Renal pelvis (tissue), 4 donors: ENCODE results near the gene ARRB2. TPM values are rescaled to one million over a fixed set of nuclear protein-coding genes. Genes with fewer than 3 reads are reported as not detected.
"Not testable (repeated sequence)": the region's sequence is repeated elsewhere in the genome, so short reads cannot be mapped to it uniquely, and the experiment has no call there.

Experiments
- DNase-seq: peaks from one replicate; pipeline ENCODE4 v3.0.0-alpha.2; 2013
- polyA plus RNA-seq, 3 donors: library from polyadenylated mRNA; unstranded; fragments of 120-200 nt; gene quantifications; one replicate each; pipeline ENCODE4 v1.2.1, GENCODE V29; 2013; ENCODE audit not compliant: insufficient read length in 3 of 3

Gene ARRB2
- polyA plus RNA-seq, 3 donors, result 32.8 to 36.6 (median 36.5) TPM

DNA sequence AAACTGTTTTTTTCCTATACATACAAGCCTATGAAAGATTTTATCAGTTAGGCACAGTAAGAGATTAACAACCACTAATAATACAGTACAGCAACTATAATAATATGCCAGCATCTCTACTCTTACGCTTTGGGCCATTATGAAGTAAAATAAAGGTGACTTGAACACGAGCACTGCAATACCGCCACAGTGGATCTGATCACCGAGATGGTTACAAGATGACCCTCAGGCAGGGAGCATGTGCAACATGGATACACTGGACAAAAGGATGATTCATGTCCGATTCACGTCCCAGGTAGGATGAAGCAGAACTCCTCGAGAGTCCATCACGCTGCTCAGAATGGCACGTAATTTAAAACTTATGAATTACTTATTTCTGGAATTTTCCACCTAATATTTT is 17.0 kb upstream of the ARRB2 start:
- DNase-seq, result no peak

DNA sequence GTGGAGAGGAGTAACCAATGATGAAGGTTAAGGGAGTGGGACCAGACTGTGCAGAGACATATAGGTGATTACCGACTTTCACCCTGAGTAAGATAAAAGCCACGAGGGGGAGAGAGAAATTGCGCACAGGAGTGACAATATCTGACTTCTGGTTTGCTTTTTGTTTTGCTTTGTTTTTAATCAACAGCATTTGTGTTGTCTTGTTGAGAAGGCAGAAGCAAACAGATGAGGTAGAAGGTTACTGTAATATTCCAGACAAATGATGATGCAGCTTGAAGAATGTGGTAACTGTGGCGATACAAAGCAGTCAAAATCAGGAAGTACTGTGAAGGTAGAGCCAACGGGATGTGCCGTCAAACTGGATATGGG is 14.0 kb upstream of the ARRB2 start:
- DNase-seq, result no peak

DNA sequence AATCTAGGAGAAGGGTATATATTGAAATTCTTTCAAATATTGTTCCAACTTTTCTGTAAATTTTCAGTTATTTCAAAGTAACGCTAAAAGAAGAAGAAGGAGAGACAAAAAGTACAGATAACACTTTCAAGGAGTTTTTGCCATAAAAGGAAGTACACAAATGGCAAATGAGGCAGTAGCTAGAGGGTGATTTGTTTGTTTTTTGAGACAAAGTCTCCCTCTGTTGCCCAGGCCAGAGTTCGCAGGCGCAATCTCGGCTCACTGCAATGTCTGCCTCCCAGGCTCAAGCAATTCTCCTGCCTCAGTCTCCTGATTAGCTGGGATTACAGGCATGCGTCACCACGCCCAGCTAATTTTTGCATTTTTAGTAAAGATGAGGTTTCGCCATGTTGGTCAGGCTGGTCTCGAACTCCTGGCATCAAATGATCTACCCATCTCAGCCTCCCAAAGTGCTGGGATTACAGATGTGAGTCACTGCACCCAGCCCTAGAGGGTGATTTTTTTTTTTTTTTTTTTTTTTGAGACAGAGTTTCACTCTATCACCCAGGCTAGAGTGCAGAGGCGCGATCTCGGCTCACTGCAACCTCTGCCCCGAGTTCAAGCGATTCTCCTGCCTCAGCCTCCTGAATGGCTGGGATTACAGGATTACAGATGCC is 10.9 kb upstream of the ARRB2 start:
- DNase-seq, result not testable (repeated sequence)

DNA sequence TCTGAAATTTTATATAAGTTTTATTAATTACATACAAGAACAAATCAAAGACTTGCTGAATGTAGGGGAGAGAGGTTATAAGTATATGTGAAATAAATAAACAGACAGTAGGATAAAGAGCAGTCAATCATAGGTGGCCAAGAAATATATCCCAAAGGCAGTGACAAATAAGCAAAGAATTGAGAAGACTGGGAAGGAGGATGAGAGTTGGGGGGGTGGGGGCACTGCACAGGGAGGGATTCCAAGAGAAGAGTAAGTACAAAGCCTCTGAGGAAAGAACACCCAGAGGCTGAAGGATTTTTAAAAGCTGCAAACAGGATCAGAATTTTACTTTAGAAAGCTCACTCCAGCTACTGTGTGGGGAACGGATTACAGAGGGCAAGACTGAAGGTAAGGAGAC is 9.3 kb upstream of the ARRB2 start:
- no peak for DNase-seq

DNA sequence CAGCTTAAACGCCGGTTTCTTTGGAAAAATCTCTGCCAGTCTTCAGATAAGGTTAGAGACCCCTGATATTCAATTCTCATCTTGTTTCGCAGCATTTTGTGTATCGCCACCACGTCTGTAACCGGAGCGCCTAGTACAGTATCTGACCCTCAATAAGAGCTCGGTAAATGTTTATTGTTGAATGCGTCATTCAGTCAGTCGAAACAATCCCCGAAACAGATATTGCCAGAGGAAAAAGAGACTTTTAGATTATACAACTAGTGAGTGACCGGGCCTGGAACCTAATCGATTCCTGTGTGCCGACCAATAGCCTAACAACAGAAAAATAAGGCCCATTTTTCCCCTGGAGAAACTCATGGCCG is 7.1 kb upstream of the ARRB2 start:
- DNase-seq, result no peak

DNA sequence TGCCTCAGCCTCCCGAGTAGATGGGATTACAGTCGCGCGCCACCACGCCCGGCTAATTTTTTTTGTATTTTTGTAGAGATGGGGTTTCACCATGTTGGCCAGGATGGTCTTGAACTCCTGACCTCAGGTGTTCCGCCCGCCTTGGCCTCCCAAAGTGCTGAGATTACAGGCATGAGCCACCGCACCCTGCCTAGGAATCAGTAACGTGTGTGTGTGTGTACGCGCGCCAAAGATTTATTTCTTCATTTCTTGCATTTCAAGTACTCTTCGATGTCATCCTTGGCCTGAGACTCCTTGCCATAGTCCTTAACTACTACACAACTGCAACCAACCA is 5.9 kb upstream of the ARRB2 start:
- not testable (repeated sequence) for DNase-seq

DNA sequence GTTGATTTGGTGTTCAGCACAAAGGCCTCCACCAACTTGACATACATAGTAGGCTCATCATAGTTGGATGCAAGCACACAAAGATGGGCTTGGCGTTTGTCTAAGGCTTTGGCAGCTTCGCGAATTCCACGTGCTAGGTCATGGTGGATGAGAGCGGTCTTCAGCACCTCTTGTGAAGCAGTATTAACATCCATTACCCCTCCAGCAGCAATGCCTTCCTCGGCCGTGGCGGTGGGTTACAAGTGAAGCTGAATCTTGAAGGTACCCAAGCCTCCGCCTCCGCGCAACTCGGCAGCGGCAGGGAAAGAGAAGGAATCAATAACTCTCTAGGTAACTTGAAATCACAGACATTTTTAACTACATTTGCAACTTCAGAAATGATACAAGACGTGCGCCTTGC is 5.4 kb upstream of the ARRB2 start:
- DNase-seq, result no peak

DNA sequence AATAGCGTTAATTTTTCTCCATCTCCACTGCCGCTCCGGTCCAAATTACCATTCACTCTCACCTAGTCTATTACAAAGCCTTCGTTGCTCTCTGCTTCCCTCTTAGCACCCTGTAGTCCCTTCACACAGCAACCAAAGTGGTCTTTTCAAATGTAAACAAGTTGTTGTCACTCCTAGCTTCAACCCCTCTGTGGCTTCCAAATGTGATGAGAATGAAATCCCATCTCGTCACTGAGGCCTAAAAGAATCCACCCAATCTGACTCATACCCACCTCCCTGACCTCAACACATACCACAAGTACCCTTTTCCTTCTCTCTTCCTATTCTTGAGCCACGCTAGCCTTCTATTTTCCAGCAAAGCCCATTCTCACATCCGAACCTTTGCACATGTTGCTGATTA is 4.3 kb upstream of the ARRB2 start:
- no peak for DNase-seq

DNA sequence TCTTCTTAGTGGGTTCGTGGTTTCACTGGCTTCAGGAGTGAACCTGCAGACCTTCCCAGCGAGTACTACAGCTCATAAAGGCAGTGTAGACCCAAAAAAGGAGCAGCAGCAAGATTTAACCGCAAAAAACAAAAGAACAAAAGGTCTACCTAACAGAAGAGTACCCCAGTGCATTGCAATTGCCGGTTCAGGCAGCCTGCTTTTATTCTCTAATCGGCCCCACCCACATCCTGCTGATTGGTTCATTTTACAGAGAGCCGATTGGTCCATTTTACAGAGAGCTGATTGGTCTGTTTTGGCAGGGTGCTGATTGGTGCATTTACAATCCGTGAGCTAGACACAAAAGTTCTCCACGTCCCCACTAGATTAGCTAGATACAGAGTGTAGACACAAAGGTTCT is 2.0 kb upstream of the ARRB2 start:
- no peak for DNase-seq

DNA sequence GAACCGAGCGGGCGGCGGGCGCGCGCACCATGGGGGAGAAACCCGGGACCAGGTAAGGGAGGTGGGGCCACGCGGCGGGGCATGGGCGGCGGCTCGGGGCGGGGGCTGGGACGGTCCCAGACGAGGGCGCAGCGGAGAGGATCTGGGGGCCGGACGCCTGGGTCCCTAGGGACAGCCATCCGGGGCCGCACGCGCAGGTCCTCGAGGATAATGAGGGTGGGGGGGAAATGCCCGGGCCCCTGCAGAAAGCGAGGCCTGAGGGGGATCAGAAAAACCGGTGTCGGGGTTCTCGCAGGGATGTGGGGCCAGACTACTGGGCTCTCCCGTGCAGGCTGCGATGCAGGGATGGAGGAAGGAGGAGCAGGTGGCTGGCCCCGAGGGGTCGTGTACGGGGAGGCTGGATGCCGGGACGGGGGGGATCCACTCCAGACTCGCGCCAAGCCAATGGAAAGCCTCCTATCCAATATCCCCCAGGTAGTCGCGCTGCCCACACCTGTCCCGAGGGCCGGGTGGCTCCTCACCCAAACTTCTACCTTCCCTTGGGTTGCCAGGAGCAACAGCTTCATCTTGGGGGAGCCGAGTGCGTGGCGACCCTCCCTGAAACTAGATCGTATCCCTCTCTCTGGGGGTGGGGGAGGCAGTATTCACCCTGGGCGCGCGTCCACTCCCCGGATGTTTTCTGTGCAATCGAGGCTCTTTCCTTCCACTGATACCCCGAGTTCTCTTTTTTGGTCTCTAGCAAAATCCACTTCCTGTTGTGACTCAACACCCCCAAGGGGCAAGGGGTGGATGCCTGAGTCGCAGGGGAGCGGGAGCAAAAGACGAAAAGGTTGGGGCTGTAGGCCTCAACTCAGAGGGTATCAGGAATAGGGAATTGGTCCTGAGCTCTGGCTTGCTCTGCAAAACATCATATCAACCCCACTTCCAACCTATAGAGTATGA is 532 bp downstream of the ARRB2 start:
- no peak for DNase-seq

DNA sequence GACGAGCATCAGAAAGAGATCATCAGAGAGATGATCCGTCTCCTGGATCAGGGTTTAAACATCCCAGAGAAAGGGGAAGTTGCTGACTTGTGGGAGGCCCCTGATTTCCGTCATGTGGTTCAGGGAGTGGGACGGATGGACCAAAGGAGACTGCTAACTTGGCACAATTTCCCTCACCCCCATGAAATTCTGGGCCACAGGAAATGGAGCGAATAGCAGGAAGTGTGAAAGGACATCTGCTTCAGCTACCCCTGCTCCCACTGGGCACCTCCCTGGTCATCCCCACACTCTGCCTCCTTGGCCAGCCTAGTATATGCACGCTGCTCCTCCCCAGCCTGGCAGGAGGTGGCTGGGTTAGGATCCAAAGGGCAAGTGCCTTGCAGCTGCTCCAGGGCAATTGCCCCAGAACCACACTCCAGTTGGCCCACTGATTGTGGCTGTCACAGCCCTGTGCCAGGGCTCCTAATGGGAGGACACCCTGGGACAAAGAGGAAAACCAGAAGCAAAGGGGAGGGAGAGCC is 1.3 kb downstream of the ARRB2 start:
- no peak for DNase-seq

DNA sequence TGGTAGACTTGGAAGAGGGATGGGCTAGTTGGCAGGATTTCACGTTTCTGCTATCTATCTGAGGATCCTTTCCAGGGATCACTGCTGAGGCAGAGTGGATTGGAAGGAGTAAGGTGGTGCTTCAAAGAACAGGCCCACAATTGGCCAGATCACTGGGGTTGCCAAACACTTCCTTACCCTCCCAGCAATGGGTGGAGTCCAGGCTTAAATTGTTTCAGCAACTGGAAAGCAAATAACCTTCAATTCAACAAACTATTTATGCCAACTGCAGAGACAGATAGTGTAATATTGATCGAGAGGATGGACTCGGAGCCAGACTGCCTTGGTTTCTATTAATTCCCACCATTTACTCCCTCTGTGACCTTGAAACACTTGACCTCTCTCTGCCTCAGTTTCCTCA is 2.1 kb downstream of the ARRB2 start:
- no peak for DNase-seq

DNA sequence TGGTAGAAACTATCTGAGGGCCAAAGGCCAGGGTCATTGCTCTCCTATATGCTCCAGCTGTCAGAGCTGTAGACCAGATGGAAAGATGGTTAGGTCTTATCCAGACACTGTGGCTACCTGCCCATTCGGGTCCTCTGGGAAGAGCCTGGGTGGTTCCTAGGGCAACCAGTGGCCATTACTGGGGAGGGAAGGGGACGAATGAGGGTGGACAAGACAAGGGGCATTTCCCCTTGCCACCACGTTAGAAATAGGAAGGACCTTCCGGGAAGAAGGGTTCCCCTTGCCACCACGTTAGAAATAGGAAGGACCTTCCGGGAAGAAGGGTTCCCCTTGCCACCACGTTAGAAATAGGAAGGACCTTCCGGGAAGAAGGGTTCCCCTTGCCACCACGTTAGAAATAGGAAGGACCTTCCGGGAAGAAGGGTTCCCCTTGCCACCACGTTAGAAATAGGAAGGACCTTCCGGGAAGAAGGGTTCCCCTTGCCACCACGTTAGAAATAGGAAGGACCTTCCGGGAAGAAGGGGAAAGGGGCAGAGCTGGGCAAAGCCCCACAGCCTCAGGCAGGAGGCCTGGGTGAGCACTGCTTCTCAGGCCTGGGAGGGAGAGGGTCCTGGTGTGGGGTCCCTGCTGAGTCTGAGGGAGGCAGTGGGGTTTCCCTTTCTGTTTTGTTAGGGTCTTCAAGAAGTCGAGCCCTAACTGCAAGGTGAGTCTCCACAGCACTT is 4.1 kb downstream of the ARRB2 start:
- DNase-seq, result not testable (repeated sequence)

DNA sequence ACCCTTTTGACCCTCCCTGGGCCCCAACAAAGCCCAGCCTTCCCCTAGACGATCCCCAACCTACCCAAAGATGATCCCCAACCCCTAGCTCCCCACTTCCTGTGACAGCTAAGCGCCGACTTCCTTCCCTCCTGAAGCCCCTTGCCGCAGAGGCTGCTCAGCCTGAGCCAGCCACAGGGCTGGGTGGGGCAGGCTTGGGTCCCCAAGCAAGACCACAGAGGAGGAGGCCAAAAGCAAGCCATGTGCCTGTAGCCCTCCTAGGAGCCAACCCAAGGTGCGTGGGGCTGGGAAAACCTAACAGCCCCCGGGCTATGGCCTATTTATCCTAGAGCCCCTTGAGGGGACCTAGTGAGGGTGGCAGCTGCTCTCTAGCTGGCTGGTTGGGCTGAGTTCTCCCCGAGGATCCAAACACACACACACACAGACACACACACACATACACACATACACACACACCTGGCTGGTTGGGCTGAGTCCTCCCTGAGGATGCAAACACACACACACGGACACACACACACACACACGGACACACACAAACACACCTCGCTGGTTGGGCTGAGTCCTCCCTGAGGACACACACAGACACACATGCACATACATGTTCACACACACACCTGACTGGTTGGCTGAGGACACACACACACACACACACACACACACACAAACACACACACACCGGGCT is 4.8 kb downstream of the ARRB2 start:
- DNase-seq, result no peak

DNA sequence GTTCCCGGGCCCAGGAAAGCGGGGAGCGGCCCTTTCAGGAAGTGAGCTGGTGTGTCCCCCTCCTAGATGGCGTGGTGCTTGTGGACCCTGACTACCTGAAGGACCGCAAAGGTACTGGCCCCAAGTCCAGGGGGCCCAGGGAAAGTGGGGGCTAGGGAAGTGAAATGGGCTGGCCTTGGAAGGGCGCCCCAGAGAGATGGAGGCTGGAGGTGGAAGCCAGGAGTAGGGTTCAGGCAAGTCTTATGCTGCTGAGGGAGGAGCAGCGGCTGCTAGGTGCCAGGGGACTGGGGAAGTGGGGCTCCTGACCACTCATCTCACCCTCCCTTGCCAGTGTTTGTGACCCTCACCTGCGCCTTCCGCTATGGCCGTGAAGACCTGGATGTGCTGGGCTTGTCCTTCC is 5.6 kb downstream of the ARRB2 start:
- DNase-seq, result no peak

DNA sequence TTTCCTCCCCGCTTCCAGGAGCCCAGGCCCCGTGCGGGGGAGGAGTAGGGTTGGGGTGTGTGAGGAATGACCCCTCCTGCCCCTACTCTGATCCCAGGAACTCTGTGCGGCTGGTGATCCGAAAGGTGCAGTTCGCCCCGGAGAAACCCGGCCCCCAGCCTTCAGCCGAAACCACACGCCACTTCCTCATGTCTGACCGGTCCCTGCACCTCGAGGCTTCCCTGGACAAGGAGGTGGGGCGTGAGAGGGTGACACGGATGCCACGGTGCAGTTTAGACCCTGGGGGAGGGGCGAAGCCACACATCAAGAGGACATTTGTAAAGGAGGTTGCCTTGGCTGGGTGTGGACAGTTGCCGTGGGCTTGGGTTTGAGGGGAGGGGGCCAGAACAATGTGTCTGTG is 7.4 kb downstream of the ARRB2 start:
- DNase-seq, result no peak

DNA sequence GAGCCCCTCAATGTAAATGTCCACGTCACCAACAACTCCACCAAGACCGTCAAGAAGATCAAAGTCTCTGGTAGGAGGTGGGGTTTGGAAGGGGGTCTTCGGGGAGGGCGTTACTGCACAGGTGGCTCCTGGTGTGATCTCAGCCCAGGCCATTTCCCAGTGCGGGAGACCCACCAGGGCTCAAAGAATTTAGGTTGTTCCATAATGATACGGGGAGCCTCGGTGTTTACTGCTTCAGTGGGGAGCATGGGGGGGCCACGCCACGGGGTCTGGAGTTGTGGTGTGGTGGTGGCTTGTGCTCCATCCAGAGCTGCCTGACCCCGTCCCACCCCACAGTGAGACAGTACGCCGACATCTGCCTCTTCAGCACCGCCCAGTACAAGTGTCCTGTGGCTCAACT is 7.8 kb downstream of the ARRB2 start:
- no peak for DNase-seq

DNA sequence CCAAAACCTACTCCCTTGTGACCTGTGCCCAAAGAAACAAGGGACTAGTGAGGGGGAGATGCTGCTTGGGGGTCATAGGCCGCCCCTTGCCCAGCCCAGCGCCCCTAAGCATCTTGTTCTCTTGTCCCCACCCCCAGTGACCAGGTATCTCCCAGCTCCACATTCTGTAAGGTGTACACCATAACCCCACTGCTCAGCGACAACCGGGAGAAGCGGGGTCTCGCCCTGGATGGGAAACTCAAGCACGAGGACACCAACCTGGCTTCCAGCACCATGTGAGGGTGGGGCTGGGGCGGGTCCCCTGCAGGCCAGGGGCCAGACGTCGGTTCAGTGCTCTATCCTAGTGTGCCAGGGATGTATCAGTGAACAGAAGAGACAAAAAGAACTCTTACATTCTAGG is 8.7 kb downstream of the ARRB2 start:
- DNase-seq, result no peak

DNA sequence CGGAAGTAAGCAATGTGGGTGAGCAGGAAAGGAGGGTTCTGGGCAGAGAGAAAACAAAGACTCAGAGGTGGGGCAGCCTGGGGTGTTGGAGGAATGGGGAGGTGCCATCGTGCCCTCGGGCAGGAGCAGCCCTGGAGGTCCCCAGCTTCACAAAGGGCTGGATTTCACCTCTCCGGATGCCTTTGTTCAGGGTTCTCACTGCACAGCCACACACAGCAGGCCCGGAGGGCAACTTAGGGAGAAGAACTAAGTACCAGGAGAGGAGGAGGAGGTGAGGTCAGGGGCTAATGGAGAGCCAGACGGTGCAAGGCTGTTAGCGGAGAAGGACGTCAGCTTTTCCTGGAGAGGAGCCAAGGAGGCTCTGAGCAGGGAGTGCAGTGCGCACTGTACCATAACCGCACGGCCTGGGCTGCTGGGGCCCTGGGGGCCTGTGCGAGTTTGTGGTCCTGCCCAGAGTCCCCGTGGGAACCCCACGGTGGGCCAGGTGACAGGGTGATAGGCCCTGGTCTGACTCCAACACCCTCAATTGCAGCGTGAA is 9.3 kb downstream of the ARRB2 start:
- no peak for DNase-seq

DNA sequence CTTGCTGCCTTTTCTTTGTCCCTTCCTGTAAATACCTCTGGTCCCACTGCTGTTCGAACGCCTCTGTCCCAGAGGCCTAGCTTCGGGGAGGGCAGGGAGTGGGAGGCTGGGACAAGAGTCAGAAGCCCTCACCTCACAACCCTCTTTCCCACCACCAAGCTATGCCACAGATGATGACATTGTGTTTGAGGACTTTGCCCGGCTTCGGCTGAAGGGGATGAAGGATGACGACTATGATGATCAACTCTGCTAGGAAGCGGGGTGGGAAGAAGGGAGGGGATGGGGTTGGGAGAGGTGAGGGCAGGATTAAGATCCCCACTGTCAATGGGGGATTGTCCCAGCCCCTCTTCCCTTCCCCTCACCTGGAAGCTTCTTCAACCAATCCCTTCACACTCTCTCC is 10.4 kb downstream of the ARRB2 start:
- no peak for DNase-seq

DNA sequence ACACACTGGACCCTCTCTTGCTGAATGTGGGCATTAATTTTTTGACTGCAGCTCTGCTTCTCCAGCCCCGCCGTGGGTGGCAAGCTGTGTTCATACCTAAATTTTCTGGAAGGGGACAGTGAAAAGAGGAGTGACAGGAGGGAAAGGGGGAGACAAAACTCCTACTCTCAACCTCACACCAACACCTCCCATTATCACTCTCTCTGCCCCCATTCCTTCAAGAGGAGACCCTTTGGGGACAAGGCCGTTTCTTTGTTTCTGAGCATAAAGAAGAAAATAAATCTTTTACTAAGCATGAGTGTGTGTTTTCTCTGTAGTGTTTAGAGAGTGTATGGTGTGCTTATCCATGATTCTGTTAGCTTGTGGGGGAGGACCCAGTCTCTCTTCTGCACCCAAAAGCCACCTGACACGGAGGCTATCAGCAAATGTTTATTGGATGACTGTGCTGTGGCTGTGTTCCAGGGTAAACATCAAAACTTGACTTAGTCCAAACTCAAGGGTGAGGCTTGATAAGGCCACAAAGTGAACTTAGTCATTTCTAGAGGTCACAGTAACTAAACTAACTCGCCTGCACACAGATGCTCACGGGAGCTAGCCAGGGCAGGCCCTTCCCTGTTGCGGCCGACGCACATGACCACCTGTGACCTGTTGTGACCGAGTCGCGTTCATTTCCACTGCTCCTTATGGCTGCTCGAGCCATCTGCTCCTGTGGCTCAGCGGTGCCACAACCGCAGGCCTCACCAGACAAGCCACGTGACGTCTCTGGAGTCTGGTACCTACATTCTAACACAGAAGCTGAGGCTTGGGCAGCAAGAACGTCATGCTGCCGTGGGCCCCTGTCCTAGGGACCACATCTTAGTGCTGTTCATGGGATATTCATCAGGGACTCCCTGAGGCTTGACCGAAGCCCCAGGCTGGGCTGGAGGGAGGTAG is 11.0 kb downstream of the ARRB2 start:
- no peak for DNase-seq
